Glutamatergic neuron (in vitro differentiated cells): ENCODE results near the gene H1-8. TPM values are rescaled to one million over a fixed set of nuclear protein-coding genes. Genes with fewer than 3 reads are reported as not detected.

Experiments used
- DNase-seq: peaks from one replicate; pipeline ENCODE4 v3.0.0; 2022
- H3K27ac Mint-ChIP-seq: one replicate; pipeline ENCODE4 v1.8.0; 2020; ENCODE audit warnings: mild to moderate bottlenecking, mixed read lengths, inconsistent platforms; ENCODE audit not compliant: unreplicated experiment
- H3K27me3 Mint-ChIP-seq: one replicate; pipeline ENCODE4 v1.8.0; 2020; ENCODE audit warnings: mild to moderate bottlenecking, moderate library complexity, mixed read lengths, inconsistent platforms; ENCODE audit not compliant: unreplicated experiment
- H3K36me3 Mint-ChIP-seq: one replicate; pipeline ENCODE4 v1.8.0; 2020; ENCODE audit warnings: mild to moderate bottlenecking, mixed read lengths, inconsistent platforms; ENCODE audit not compliant: unreplicated experiment
- H3K4me1 Mint-ChIP-seq: one replicate; pipeline ENCODE4 v1.8.0; 2020; ENCODE audit warnings: mild to moderate bottlenecking, low read depth, mixed read lengths, inconsistent platforms; ENCODE audit not compliant: unreplicated experiment
- H3K4me3 Mint-ChIP-seq: one replicate; pipeline ENCODE4 v1.8.0; 2020; ENCODE audit warnings: mild to moderate bottlenecking, mixed read lengths, inconsistent platforms; ENCODE audit not compliant: unreplicated experiment
- H3K9me3 Mint-ChIP-seq: one replicate; pipeline ENCODE4 v1.8.0; 2020; ENCODE audit warnings: mild to moderate bottlenecking, moderate library complexity, mixed read lengths, inconsistent platforms; ENCODE audit not compliant: unreplicated experiment
- total RNA-seq: library from RNA; stranded (reverse); fragmentation: NEBNext Ultra II Directional; extraction: Animal tissue kit (Norgen Biotek cat#: 25700); gene quantifications from one replicate; pipeline ENCODE4 v1.2.1, GENCODE V29; 2021; ENCODE audit not compliant: unreplicated experiment
- TF ChIP-seq, protein P1 (sequence below): fragments of 200-600 bp; sonication (generic); IDR thresholded peaks from one replicate; pipeline ENCODE4 v1.5.0; 2021; ENCODE audit not compliant: partially characterized antibody, unreplicated experiment

H1-8 gene
- total RNA-seq, 1 donor from 2014 or later: not detected

DNA sequence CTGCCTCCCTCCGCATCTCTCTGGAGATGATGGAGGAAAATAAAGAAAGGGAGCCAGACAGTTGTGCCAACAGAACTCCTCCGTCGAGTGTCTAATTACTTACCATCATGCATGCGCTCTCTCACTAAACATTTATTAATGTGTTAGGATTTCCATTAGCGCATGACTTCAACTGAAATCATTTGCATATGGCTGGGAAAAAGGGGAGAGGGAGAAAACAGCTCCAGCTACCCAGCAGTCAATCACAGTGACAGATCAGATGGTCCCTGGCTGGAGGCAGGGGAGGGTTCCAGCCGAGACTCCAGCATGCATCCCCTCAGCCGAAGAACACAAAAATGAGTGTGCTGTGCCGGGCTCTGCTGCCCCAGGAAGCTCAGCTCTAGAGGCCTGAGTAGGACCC lies 21.4 kb upstream of the H1-8 start:
- H3K4me3 Mint-ChIP-seq: no peak overlapping the region
- TF ChIP-seq, protein P1, sequence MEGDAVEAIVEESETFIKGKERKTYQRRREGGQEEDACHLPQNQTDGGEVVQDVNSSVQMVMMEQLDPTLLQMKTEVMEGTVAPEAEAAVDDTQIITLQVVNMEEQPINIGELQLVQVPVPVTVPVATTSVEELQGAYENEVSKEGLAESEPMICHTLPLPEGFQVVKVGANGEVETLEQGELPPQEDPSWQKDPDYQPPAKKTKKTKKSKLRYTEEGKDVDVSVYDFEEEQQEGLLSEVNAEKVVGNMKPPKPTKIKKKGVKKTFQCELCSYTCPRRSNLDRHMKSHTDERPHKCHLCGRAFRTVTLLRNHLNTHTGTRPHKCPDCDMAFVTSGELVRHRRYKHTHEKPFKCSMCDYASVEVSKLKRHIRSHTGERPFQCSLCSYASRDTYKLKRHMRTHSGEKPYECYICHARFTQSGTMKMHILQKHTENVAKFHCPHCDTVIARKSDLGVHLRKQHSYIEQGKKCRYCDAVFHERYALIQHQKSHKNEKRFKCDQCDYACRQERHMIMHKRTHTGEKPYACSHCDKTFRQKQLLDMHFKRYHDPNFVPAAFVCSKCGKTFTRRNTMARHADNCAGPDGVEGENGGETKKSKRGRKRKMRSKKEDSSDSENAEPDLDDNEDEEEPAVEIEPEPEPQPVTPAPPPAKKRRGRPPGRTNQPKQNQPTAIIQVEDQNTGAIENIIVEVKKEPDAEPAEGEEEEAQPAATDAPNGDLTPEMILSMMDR: no peak
- peaks cover 12% of the 10 kb centered on the region for H3K4me1 Mint-ChIP-seq
- peaks cover 14% of the 10 kb centered on the region for H3K27me3 Mint-ChIP-seq
- H3K27ac Mint-ChIP-seq: no peak overlapping the region
- peaks cover 4% of the 10 kb centered on the region for H3K36me3 Mint-ChIP-seq
- no peak for DNase-seq
- peaks cover 4% of the 10 kb centered on the region for H3K9me3 Mint-ChIP-seq

DNA sequence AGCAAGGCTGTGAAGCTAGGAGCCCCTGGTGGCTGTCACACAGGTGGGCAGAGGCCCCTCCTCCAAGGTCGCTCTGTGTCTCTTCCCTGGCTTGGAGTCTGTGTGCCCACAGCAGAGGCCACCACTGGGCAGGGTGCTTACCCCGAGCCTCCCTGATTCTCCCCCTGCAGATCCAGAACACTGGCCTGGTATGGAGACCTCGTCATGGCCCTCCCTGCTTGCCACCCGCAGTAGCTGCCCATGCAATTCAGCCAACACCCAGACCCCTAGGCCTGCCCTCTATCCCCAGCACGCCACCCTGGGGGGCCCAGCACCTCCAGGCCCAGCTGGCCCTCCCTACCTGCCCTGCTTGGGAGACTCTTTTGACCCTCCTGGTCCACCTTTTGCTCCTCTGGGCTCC lies 20.0 kb upstream of the H1-8 start:
- Mint-ChIP-seq H3K4me1 (peaks cover 13% of the 10 kb centered on the region), H3K36me3 (peaks cover 4% of the 10 kb centered on the region), H3K27me3 (peaks cover 7% of the 10 kb centered on the region), H3K4me3 (no peak overlapping the region), H3K9me3 (peaks cover 1% of the 10 kb centered on the region), H3K27ac (no peak overlapping the region)
- no peak for DNase-seq
- TF ChIP-seq, protein P1: no peak

DNA sequence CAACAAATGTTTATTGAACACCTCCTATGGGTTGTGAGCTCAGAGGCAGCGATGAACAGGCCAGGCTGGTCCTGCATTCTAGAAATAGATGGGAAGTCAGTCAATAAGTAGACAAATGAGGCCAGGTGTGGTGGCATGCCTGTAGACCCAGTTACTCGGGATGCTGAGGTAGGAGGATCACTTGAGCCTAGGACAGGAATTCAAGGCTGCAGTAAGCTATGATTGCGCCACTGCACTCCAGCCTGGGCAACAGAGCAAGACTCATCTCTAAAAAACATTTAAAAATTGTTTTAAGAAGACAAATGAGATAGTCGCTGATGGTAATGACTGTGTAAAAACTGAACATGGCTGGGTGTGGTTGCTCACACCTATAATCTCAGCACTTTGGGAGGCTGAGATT lies 18.9 kb upstream of the H1-8 start:
- H3K27ac Mint-ChIP-seq: no peak overlapping the region
- peaks cover 7% of the 10 kb centered on the region for H3K27me3 Mint-ChIP-seq
- H3K4me1 Mint-ChIP-seq: peaks cover 13% of the 10 kb centered on the region
- TF ChIP-seq, protein P1: no peak
- H3K4me3 Mint-ChIP-seq: no peak overlapping the region
- peaks cover 1% of the 10 kb centered on the region for H3K9me3 Mint-ChIP-seq
- H3K36me3 Mint-ChIP-seq: peaks cover 4% of the 10 kb centered on the region
- no peak for DNase-seq

DNA sequence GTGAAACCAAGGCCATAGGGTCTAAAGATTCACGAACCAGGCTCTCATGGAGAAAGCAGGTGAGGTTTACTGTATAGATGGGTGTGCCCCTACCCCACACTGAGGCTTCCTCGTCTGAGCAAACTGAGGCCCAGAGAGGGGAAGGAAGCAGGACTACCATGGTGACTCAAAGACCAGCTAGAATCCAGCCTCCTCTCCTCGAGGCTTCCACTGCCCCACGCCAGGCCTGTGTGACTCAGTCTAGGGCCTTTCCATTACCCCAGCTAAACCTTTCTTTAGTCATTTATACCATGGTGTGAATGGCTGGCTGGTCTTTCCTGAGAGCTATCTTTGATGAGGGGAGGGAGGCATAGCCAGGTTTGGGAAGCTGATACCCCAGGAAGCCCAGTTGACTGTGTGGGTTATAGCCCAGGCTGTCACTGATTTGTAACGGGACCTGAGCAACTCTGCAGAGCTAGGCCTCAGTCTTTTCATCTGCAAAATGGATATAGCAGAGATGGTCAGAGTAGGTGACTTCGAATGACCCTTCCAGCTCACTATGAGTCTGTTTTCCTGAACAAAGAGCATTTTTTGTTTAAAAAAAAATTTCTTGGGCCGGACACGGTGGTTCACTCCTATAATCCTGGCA lies 17.5 kb upstream of the H1-8 start:
- Mint-ChIP-seq H3K4me1 (peaks cover 9% of the 10 kb centered on the region), H3K9me3 (peaks cover 1% of the 10 kb centered on the region), H3K4me3 (no peak overlapping the region), H3K36me3 (no peaks in the 10 kb centered on the region), H3K27me3 (peaks cover 4% of the 10 kb centered on the region), H3K27ac (no peak overlapping the region)
- no peak for DNase-seq
- TF ChIP-seq, protein P1: no peak

DNA sequence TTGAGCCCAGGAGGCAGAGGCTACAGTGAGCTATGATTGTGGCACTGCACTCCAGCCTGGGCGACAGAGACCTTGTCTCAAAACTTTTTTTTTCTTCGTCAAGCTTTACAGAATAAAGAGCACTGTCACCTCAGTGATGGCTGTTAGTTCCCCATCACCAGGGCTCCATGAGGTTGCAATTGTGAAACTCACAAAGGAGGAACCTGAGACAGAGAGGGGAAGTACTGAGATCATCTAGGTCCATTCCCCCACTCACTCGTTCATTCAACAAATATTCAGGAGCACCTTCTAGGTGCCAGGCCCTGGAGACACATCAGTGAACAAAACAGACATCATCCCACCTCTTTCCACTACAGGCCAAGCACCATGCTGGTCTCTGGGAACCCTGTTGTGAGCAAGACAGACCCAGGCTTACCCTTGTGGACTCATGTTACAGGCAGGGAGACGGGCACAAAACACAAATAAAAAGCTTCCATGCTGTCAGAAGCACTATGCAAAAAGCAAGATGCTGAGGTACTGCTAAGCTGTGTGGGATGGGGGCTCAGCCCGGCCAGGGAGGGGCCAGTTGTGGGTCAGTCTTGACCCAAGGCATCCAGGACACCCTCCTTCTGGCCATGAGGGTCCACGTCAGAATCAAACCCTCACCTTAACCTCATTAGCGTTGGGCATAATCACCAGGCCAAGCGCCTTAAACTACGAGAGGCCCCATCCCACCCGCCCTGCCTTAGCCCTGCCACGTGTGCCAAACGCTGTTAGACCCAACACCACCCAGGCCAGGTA lies 16.7 kb upstream of the H1-8 start:
- no peak overlapping the region for H3K4me3 Mint-ChIP-seq
- H3K36me3 Mint-ChIP-seq: no peaks in the 10 kb centered on the region
- DNase-seq: no peak
- no peak overlapping the region for H3K27ac Mint-ChIP-seq
- TF ChIP-seq, protein P1: no peak
- H3K9me3 Mint-ChIP-seq: peaks cover 1% of the 10 kb centered on the region
- H3K27me3 Mint-ChIP-seq: peaks cover 5% of the 10 kb centered on the region
- peaks cover 7% of the 10 kb centered on the region for H3K4me1 Mint-ChIP-seq
